OCI-LY7 (cell line): ENCODE data around the gene KDM4B. TPM values are rescaled to one million over a fixed set of nuclear protein-coding genes. Genes with fewer than 3 reads are reported as not detected.

ENCODE experiments used
- BruUV-seq: library from RNA; stranded (reverse); fragments of 400-500 nt; replicated peaks from 2 replicates; lab custom pipeline; 2021; lab: Mats Ljungman, UMichigan
- CTCF ChIA-PET: fragments of 300-600 bp; sonication (Branson Sonifier 250); formaldehyde crosslinking; loops from one replicate; lab custom pipeline; 2022; ENCODE audit warnings: antibody characterized with exemption; ENCODE audit not compliant: unreplicated experiment; lab: Charles Lee
- POLR2A ChIA-PET: fragments of 300-600 bp; sonication (Branson Sonifier 250); formaldehyde crosslinking; loops from one replicate; lab custom pipeline; 2022; ENCODE audit warnings: antibody characterized with exemption; lab: Charles Lee
- DNase-seq: peaks from one replicate; pipeline ENCODE4 v3.0.0-alpha.2; 2015; ENCODE audit warnings: low spot score
- H2AFZ ChIP-seq: fragments of 200-600 bp; sonication (generic), shearing (Covaris generic); 2 replicates; pipeline ENCODE4 v1.6.1; 2014; ENCODE audit warnings: mild to moderate bottlenecking, antibody characterized with exemption, low read length, moderate library complexity
- H3K27ac ChIP-seq: fragments of 200-600 bp; sonication (generic); 2 replicates; pipeline ENCODE4 v1.5.1; 2014; ENCODE audit warnings: mixed run types, low read depth, mild to moderate bottlenecking, moderate library complexity, low read length, inconsistent platforms; ENCODE audit not compliant: poor library complexity, severe bottlenecking
- H3K36me3 ChIP-seq: fragments of 200-600 bp; sonication (generic); 2 replicates; pipeline ENCODE4 v1.6.1; 2014; ENCODE audit warnings: mild to moderate bottlenecking, antibody characterized with exemption, low read length, moderate library complexity, mixed read lengths; ENCODE audit not compliant: insufficient read depth
- H3K4me1 ChIP-seq: fragments of 200-600 bp; sonication (generic); 2 replicates; pipeline ENCODE4 v1.5.1; 2014; ENCODE audit warnings: mild to moderate bottlenecking, low read length; ENCODE audit not compliant: insufficient read depth, poor library complexity, severe bottlenecking
- H3K4me2 ChIP-seq: fragments of 200-600 bp; sonication (generic); 2 replicates; pipeline ENCODE4 v1.6.1; 2014; ENCODE audit warnings: mild to moderate bottlenecking, low read length
- H3K4me3 ChIP-seq: fragments of 200-600 bp; sonication (generic); 2 replicates; pipeline ENCODE4 v1.5.1; 2014; ENCODE audit warnings: mild to moderate bottlenecking, low read depth, low read length; ENCODE audit not compliant: poor library complexity, severe bottlenecking
- H3K79me2 ChIP-seq: fragments of 200-600 bp; sonication (generic); 2 replicates; pipeline ENCODE4 v1.6.1; 2016; ENCODE audit warnings: low read depth, mild to moderate bottlenecking, low read length, moderate library complexity, mixed read lengths; ENCODE audit not compliant: insufficient read depth
- H3K9me2 ChIP-seq: fragments of 200-600 bp; sonication (generic); 2 replicates; pipeline ENCODE4 v1.6.1; 2016; ENCODE audit warnings: mild to moderate bottlenecking, low read length, mixed read lengths; ENCODE audit not compliant: insufficient read depth
- H3K9me3 ChIP-seq: fragments of 200-600 bp; sonication (generic); 2 replicates; pipeline ENCODE4 v1.6.1; 2014; ENCODE audit warnings: mild to moderate bottlenecking, mixed run types, low read length, mixed read lengths
- H4K20me1 ChIP-seq: fragments of 200-600 bp; sonication (generic); 2 replicates; pipeline ENCODE4 v1.6.1; 2014; ENCODE audit warnings: mild to moderate bottlenecking, antibody characterized with exemption, low read length, moderate library complexity, mixed read lengths; ENCODE audit not compliant: insufficient read depth
- EZH2phosphoT487 ChIP-seq: fragments of 200-600 bp; sonication (generic); IDR thresholded peaks from 2 replicates; pipeline ENCODE4 v1.6.1; 2018; ENCODE audit warnings: low read depth, borderline replicate concordance, mild to moderate bottlenecking, mixed run types, antibody characterized with exemption, low read length, moderate library complexity, mixed read lengths
- intact Hi-C: fragments of 100-400 bp; cut with micrococcal nuclease; formaldehyde crosslinking; loops from one replicate; pipeline ENCODE4 v1.10.0; 2022; ENCODE audit not compliant: unreplicated experiment
- total RNA-seq, 2 experiments: library from RNA; depleted of rRNA in 1 of 2; stranded (reverse); fragments of >200 nt in 1 of 2; shearing (Covaris generic) in 1 of 2; gene quantifications; 2 replicates each; pipeline ENCODE4 v1.2.3, GENCODE V29; 2014 to 2022
- TF ChIP-seq, protein P1 (sequence below): fragments of 200-600 bp; sonication (generic); conservative IDR thresholded peaks from 2 replicates; pipeline ENCODE4 v1.5.1; 2014; ENCODE audit warnings: mild to moderate bottlenecking, antibody characterized with exemption, low read length, moderate library complexity, mixed read lengths

Gene KDM4B
- total RNA-seq, 2 experiments from 2014 or later = 24.3 to 44.2 TPM

DNA sequence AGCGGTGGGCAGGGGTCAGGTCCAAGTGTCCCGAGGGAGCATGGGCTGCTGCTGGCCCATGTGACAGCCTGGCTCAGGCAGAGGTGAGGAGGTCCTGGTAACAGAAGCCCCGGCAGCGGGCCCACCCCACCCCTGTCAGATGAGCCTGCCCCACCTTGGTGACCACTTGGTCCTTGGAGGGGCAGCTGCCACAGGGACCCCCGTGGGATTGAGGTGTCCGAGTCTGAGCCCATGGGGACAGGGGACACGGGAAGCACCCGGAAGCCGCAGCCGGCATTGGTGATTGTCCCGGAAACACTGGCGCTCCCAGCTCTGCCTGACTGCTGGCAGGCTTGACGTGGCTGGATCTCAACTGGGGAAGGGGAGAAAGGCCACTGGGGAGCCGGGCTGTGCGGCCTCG, 149.1 kb downstream of the KDM4B start:
- Histone ChIP-seq H3K27ac (no peak overlapping the region), H3K4me2 (no peak overlapping the region), H3K9me3 (no peaks in the 10 kb centered on the region), H3K4me3 (no peak overlapping the region), H3K9me2 (no peaks in the 10 kb centered on the region), H3K4me1 (no peaks in the 10 kb centered on the region), H3K79me2 (no peaks in the 10 kb centered on the region), H3K36me3 (no peaks in the 10 kb centered on the region), H4K20me1 (no peaks in the 10 kb centered on the region), H2AFZ (no peak overlapping the region)
- BruUV-seq = no TSS peak
- ChIA-PET POLR2A (no interaction called here), CTCF (no interaction called here)
- intact Hi-C loops = no loop called here
- no peak for DNase-seq
- no peak for TF ChIP-seq EZH2phosphoT487
- TF ChIP-seq, protein P1, sequence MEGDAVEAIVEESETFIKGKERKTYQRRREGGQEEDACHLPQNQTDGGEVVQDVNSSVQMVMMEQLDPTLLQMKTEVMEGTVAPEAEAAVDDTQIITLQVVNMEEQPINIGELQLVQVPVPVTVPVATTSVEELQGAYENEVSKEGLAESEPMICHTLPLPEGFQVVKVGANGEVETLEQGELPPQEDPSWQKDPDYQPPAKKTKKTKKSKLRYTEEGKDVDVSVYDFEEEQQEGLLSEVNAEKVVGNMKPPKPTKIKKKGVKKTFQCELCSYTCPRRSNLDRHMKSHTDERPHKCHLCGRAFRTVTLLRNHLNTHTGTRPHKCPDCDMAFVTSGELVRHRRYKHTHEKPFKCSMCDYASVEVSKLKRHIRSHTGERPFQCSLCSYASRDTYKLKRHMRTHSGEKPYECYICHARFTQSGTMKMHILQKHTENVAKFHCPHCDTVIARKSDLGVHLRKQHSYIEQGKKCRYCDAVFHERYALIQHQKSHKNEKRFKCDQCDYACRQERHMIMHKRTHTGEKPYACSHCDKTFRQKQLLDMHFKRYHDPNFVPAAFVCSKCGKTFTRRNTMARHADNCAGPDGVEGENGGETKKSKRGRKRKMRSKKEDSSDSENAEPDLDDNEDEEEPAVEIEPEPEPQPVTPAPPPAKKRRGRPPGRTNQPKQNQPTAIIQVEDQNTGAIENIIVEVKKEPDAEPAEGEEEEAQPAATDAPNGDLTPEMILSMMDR = no peak

DNA sequence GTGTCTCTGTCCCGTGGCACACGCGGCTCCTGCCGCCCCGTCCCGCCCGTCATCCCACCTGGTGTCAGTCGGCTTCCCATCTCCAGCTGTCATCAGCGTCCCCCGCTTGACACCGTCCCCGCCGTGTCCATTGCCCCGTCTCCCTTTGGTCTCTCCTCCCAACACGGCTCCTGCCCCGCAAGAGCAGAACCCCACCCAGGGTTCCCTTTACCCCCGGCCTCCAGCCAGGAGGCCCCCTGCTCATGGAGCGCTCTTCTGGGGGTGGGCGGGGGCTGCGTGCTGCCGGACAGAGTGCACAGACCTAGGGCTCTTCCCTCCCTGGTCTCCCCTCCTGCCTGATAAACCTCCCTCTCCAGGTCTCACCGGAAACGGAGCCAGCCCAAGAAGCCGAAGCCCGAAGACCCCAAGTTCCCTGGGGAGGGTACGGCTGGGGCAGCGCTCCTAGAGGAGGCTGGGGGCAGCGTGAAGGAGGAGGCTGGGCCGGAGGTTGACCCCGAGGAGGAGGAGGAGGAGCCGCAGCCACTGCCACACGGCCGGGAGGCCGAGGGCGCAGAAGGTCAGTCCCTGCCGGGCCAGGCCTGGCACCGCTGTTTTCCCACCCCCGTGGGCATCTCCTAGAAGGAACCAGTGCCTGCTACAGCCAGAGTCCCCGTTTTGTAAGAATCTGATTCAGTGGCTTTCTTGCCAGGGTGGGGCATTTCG, 150.5 kb downstream of the KDM4B start:
- BruUV-seq = no TSS peak
- Histone ChIP-seq H3K27ac (no peak overlapping the region), H3K4me1 (no peaks in the 10 kb centered on the region), H3K36me3 (no peaks in the 10 kb centered on the region), H3K4me2 (no peak overlapping the region), H3K9me3 (no peaks in the 10 kb centered on the region), H4K20me1 (no peaks in the 10 kb centered on the region), H3K4me3 (no peak overlapping the region), H3K9me2 (no peaks in the 10 kb centered on the region), H3K79me2 (no peaks in the 10 kb centered on the region), H2AFZ (no peak overlapping the region)
- intact Hi-C loops = no loop called here
- no peak for TF ChIP-seq EZH2phosphoT487
- no peak for DNase-seq
- POLR2A ChIA-PET = no interaction called here
- CTCF ChIA-PET = no interaction called here

DNA sequence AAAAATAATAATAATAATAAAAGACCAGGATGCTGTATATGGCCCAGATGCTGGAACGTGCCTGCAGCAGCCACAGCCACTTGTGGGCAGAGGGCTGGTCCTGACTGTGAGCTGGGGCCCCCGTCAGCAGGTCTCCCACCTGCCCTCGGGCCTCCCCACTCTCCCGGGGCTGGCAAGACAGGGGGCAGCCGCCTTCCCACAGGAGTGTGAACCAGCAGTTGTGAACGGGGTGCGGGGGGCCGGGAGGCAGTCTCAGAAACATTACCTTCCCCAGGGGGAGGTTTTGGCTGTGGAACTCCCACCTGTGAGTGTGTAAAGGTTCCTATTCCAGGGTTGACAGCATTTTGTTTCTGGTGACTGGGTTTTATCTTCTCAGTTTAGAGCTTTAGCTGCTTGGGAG, 151.4 kb downstream of the KDM4B start:
- Histone ChIP-seq H4K20me1 (no peaks in the 10 kb centered on the region), H3K4me1 (no peaks in the 10 kb centered on the region), H3K9me3 (no peaks in the 10 kb centered on the region), H3K36me3 (no peaks in the 10 kb centered on the region), H2AFZ (no peak overlapping the region), H3K4me2 (no peak overlapping the region), H3K79me2 (no peaks in the 10 kb centered on the region), H3K27ac (no peak overlapping the region), H3K4me3 (no peak overlapping the region), H3K9me2 (no peaks in the 10 kb centered on the region)
- ChIA-PET CTCF (no interaction called here), POLR2A (no interaction called here)
- intact Hi-C loops = no loop called here
- BruUV-seq = no TSS peak
- no peak for TF ChIP-seq EZH2phosphoT487
- TF ChIP-seq, protein P1 = no peak
- no peak for DNase-seq
